GM12875 (cell line): Measurements from ENCODE around the gene TET3.

Experiments
- H3K4me3 ChIP-seq: one replicate; pipeline ENCODE4 v1.5.1; 2011; ENCODE audit warnings: low read depth, low read length, control low read depth
- CTCF ChIP-seq: IDR thresholded peaks from 2 replicates; pipeline ENCODE4 v1.5.1; 2011; ENCODE audit warnings: low read depth, mild to moderate bottlenecking, control low read depth, inconsistent platforms, low read length, moderate library complexity, borderline replicate concordance; ENCODE audit not compliant: insufficient read depth

The TET3 gene

GRCh38 chr2:74004212-74005182 is 19.8 kb downstream of the TET3 start:
- H3K4me3 ChIP-seq, result no peak overlapping the region
- no peak for TF ChIP-seq CTCF

GRCh38 chr2:74005786-74006185 is 21.1 kb downstream of the TET3 start:
- TF ChIP-seq CTCF, result no peak
- H3K4me3 ChIP-seq, result no peak overlapping the region

DNA sequence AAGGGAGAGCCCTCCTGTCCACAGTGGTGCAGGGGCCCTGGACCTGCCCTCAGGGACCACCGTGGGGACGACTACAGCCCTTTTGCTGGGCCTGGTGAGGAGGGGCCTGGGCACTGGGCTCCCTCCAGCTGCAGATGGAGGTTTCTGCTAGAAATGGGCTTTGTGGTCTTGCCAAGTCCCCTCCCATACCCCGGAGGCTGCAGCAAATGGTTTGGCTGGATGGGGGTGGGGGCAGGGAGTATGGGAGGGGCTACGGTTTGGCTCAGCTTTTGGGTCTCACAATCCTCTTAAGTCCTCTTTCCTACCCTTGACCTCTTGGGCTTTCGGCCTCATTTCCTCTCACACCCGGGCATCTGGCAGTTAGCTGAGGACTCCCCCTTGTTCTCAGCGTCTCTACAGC is 21.7 kb downstream of the TET3 start:
- no peak for TF ChIP-seq CTCF
- no peak overlapping the region for H3K4me3 ChIP-seq

DNA sequence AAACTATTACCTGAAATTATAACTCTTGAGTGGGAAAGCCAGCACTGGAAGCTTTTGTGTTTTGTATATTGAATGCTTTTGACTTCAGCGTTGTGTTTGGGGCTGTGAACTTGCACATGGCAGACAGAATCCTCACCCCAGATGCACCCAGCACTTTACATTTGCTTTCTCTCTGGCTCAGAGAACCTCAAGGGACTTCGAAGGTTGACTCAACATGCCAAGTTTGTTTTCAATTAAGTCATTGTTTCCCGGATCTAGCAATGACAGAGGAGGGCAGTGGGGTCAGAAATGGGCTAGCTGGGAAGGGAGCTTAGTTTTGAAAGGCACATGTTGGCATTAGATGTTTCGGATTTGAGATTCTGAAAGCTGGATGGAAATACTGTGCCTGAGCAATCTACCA is 22.4 kb downstream of the TET3 start:
- TF ChIP-seq CTCF, result no peak

GRCh38 chr2:74007711-74008110 is 23.0 kb downstream of the TET3 start:
- H3K4me3 ChIP-seq, result no peak overlapping the region
- no peak for TF ChIP-seq CTCF

More for the DNA sequence above, 22.4 kb downstream of the TET3 start:
- no peak overlapping the region for H3K4me3 ChIP-seq

DNA sequence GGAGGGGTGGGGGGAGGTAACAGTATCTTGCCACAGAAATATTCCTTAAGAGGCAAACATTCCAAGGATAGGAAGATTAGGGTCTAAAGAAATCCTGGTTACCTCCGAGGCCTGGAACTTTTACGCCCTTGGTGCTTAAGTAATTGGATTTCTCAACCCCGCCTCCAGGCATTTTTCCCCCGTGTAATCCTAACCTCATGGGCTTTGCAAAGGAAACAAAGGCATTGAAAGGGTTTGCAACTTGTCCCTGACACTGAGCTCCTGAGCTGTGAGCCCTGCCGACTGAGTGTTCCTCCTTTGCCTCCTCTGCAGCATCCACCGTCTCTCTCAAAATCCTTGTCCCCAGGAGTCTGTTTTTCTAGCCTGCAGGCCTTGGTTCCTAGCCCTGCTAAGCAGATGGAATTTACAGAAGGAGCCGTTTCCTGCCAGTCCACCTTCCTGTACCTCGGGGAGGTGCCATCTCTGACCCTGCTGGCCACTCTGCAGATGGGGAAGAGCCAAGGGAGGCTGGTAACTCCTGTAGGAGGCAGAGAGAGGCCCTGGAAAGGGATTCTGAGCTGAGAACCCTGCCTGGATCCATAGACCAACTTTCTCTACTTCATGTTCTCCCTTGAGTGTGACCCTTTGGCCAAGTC is 24.2 kb downstream of the TET3 start:
- no peak for TF ChIP-seq CTCF
- no peak overlapping the region for H3K4me3 ChIP-seq
